Right kidney (tissue), 1 donor: ENCODE results near the gene ZBTB3.
A peak's percentile ranks its signal among the peaks of the same experiment; 100 is the strongest.
"Not testable (repeated sequence)": the region's sequence is repeated elsewhere in the genome, so short reads cannot be mapped to it uniquely, and the experiment has no call there.

ENCODE experiments used
- DNase-seq: peaks from one replicate; pipeline ENCODE4 v3.0.0-alpha.2; 2016

The ZBTB3 gene

DNA sequence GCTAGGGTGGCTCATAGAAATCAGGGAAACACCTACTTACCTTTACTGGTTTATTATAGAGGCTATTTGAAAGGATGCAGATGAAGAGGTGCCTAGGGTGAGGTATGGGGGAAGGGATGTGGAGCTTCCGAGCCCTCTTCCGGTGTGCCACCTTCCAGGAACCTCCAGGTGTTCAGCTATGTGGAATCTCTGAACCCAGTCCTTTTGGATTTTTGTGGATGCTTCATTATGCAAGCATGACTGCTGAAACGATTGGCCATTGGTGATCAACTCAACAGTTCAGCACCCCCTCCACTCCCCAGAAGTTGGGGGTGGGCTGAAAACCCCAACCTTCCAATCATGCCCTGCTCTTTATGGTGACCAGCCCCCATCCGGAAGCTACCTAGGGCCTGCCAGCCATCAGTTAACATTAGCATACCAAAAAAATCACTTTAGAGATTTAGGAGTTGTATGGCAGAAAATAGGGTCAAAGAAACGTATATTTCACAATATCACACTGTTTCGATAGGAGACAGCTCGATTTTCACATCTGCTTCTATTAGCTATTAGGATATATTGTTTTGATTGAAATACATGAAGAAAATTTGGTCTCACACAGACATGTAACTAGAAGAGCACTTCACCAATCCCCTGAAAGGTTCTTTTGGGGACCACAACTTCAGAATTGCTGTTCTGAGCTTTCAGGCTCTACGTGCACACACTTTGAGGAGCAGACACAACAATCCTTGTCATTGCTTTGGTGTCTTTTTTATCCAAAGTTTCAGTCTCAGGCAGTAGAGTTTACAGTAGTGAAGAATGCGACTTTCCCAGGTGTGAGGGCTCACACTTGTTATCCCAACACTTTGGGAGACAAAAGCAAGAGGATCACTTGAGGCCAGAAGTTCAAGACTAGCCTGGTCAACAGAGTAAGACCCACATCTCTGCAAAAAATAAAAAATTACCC lies 4.2 kb upstream of the ZBTB3 start:
- no peak for DNase-seq

GRCh38 chr11:62755086-62755615 lies 1.2 kb upstream of the ZBTB3 start:
- no peak for DNase-seq

DNA sequence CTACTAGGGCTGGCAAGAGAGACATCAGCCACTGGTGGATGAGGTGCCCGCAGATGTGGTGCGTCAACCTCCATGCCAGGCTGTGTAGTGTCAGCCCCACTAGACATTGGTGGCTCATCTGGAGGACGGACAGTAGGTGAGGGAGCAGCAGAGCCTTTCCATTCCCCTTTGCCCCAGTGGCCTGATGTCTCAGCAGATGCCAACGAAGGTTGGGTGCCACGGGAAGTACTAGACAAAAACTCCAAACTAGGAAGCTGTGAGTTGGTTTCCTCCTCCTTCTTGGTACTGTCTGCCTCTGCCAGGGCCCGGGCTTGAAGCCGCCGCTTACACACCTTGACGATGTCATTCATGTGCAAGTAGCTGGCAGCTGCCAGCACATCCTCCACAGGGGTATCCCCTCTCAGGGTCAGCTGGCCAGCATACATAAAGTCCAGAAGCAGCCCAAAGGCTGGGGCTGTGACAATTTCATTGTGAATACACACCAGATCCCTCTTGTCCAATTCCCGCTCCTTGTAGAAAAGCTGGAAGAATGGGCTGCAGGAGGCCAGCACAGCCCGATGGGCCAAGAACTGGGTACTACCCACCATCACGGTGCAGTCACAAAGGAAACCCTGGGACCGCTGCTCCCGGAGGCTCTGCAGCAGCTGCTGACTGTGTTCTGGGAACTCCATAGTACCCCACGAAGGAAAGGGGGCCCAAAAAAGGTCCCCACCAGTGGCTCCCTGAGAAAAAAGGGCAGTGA lies 795 bp downstream of the ZBTB3 start:
- no peak for DNase-seq

- DNase-seq: no peak
Observed at GRCh38 chr11:62752177-62752785, 1.7 kb downstream of the ZBTB3 start.

- not testable (repeated sequence) for DNase-seq
Observed at GRCh38 chr11:62749931-62750330, 4.0 kb downstream of the ZBTB3 start.

- DNase-seq: no peak
Observed at GRCh38 chr11:62747475-62748160, 6.3 kb downstream of the ZBTB3 start.

GRCh38 chr11:62737196-62737595 lies 16.8 kb downstream of the ZBTB3 start:
- DNase-seq: no peak

GRCh38 chr11:62732830-62733229 lies 21.1 kb downstream of the ZBTB3 start:
- no peak for DNase-seq

GRCh38 chr11:62730076-62730475 lies 23.9 kb downstream of the ZBTB3 start:
- DNase-seq: not testable (repeated sequence)

DNA sequence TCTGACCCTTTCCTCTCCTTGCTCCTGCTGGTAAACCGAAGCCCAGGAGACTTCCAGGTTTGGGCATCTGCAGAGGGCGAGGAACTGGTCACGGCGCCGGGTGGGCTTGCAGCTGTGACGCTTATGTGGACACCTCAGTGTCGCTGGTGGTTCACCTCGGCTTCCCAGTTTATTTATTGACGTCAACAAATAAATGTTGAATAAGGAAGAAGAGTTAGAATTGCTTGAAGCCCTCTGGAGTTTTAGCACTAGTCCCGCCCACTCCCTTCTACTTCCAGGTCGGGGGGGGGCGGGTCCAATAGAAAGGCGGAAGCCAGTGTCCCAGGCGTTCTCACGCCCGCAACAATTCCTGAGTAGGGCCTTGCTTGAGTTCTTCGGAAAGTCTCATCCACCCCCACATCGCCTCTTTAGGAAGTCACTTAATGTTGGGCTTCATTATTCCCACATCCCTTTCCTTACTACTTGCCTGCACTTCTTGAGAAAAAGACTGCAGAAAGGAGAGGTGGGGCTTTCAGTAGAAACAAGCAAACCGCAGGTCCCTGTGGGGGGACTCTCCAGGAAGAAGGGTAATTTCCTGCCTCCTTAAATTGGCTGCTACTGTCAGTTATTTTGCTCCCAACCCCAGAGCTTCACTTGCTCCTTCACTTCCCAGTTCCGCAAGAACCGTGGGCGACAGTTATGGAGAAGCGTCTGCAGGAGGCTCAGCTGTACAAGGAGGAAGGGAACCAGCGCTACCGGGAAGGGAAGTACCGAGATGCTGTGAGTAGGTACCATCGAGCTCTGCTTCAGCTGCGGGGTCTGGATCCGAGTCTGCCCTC lies 25.6 kb downstream of the ZBTB3 start, which contains the start of gene TTC9C:
Gene TTC9C (plus strand): TSS at position 316 of the 818 bp plus-strand sequence. CDS start 363 bp downstream, at position 679.
- peak; percentile 92 for DNase-seq

- DNase-seq: no peak
Observed at GRCh38 chr11:62727872-62728170, 26.1 kb downstream of the ZBTB3 start.

DNA sequence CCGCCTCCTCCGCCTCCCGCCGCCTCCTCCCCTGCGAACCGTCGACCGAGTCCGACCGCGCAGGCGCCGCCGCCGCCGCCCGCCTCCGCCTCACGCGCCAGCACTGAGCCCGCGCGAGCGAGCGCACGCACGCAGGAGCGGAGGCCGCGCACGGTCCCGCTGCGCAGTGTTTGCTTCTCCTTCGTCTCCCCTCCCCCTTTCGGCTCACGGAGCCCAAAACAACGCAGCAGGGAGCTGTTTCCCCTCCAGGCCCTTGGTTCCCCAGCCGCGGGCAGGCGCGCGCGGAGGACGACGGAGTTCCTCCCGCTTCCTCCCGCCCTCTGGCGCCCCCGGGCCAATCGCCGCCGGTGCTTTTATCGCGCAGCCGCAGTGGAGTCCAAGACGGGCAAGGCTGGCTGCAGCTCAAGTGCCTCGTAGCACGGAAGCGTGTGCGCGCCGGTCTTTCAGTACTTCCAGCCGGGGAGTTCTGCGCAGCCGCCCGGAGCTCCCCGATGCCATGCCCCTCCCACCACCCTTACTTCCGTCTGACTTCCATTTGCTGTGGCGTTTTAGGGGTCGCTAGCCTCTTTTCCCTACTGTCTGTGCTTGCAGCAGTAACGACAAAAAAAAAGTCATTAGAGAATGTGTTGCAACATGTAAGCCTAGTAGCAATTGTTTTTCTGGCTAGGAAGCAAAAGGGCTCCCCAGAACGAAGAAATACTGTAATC lies 26.6 kb downstream of the ZBTB3 start, which contains the start of gene HNRNPUL2:
Gene HNRNPUL2 (minus strand): TSS at position 293 of the 707 bp plus-strand sequence. CDS start 301 bp downstream, outside the sequence.
- peak; percentile 100 for DNase-seq

DNA sequence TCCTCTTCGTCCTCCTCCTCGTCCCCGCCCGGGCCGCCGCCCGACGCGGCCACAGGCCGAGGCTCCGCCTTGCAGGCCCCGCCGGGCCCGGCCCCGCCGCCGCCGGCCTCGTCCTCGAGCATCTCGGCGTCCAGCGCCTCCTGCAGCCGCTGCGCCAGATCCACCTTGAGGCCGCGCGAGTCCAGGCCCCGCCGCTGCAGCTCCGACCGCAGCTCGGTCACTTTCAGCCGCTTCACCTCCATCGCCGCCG lies 27.1 kb downstream of the ZBTB3 start:
- DNase-seq: no peak

GRCh38 chr11:62726156-62726914 lies 27.6 kb downstream of the ZBTB3 start:
- DNase-seq: peak; percentile 24

DNA sequence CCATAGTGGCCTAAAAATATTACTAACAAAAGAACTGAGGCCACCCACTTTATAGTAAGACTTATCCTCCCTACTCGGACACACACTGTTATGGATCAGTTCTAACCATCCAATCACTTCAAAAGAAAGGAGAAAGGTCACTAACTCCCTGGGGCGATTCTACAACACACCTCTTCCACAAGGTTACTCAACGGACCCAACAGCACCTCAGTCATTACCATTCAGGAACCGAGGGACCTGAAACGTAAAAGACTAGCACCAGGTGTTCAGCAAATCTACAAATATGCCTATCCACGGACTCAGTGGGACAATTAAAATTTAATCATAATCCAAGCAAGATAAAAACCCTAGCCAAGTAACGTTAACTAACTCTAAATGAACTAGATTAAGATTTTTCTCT lies 28.3 kb downstream of the ZBTB3 start:
- no peak for DNase-seq

DNA sequence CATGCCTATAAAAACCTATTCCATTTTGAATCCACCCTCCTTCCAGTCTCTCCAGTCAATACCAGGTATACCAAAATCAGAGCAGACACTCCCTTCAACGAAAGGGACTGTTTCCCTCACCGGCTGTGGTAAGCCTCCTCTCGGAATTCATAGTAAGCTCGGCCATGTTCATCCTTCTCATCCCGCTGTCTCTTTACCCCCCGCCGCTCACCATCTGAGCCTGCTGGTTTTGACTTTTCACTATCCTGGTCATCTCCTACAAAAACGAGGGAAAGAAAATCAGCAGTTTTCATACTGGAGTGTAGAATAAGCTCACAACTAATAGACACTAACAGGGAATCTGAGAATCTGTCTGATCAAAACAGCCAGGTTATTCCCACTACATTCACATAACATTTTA lies 29.8 kb downstream of the ZBTB3 start:
- DNase-seq: no peak

GRCh38 chr11:62721994-62722393 lies 32.0 kb downstream of the ZBTB3 start:
- no peak for DNase-seq

GRCh38 chr11:62719302-62719978 lies 34.5 kb downstream of the ZBTB3 start:
- DNase-seq: no peak

DNA sequence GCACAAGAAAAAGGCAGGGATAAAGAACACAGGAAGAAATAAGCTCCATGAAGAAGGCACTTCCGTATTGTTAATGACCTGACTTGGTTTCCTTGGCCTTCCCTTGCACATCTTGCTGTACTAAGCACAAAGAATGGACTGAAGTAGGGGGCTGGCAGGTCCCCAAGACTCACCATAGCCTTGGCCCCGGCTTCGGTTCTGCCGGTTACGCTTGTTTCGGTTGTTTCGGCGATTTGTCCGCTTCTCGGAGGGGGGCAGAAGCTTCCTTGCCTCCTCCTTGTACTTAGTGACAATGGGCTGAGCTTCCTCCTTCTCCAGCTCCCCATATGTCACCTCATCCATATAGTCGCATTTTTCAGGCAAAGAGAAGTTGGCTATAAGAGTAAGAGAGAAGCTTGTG lies 37.1 kb downstream of the ZBTB3 start:
- no peak for DNase-seq
